K562 (cell line): Measurements from ENCODE around the gene WSCD1. TPM values are rescaled to one million over a fixed set of nuclear protein-coding genes. Genes with fewer than 3 reads are reported as not detected.

Experiments used
- ATAC-seq: fragments of 200-7000 bp; cut with Tn5 transposase; 3 replicates; pipeline ENCODE4 v1.9.1; 2020; ENCODE audit warnings: moderate library complexity
- BruUV-seq: library from RNA; stranded (reverse); fragments of 400-500 nt; replicated peaks from 2 replicates; lab custom pipeline; 2021; lab: Mats Ljungman, UMichigan
- CTCF ChIA-PET: fragments of 300-600 bp; formaldehyde crosslinking; extraction: SDS; loops from one replicate; lab custom pipeline; 2021; ENCODE audit warnings: low intra/inter-chr PET ratio; lab: Yijun Ruan, JAX
- POLR2A ChIA-PET: fragments of 300-600, 350-650 bp; sonication (Branson Sonifier 250); formaldehyde crosslinking; extraction: SDS; loops from one replicate; lab custom pipeline; 2021; ENCODE audit warnings: antibody characterized with exemption, inconsistent platforms; lab: Yijun Ruan, JAX
- DNase-seq, 4 experiments: peaks; one replicate each; pipeline versions ENCODE4 v3.0.0 to v3.0.0-alpha.2; 2011 to 2018; ENCODE audit warnings: low spot score in 3 of 4, mixed read lengths in 3 of 4; ENCODE audit errors: extremely low read depth in 1 of 4
- FAIRE-seq: peaks from 2 replicates; lab custom pipeline; 2011; peaks lifted over from hg19 to GRCh38; lab: Jason Lieb, UNC
- H2AFZ ChIP-seq: 2 replicates; pipeline ENCODE4 v1.6.0; 2011; ENCODE audit warnings: low read depth, low read length, control low read depth, inconsistent platforms
- H3K27ac ChIP-seq: fragments of 200-600 bp; 3 replicates; pipeline ENCODE4 v1.8.0; 2011; ENCODE audit warnings: low read depth, mild to moderate bottlenecking, control low read depth, inconsistent platforms, low read length, moderate library complexity, mixed read lengths; ENCODE audit errors: extremely low read depth
- H3K27me3 ChIP-seq, 2 experiments: fragments of 300-600 bp in 1 of 2; 2 replicates in 1 of 2; 3 replicates in 1 of 2; pipeline versions ENCODE4 v1.6.0 to v1.8.0; 2011; ENCODE audit warnings: inconsistent platforms in 2 of 2, low read length in 2 of 2, mild to moderate bottlenecking in 1 of 2, mixed read lengths in 1 of 2, moderate library complexity in 1 of 2; ENCODE audit not compliant: control insufficient read depth in 2 of 2, insufficient read depth in 2 of 2
- H3K36me3 ChIP-seq: fragments of 300-600 bp; 3 replicates; pipeline ENCODE4 v1.8.0; 2011; ENCODE audit warnings: mild to moderate bottlenecking, low read length, inconsistent platforms; ENCODE audit not compliant: control insufficient read depth, insufficient read depth
- H3K4me1 ChIP-seq, 2 experiments: fragments of 200-600 bp in 1 of 2; replicated peaks in 1 of 2; 2 replicates in 1 of 2; 3 replicates in 1 of 2; pipeline versions ENCODE4 v1.5.1 to v1.8.0; 2011; ENCODE audit warnings: inconsistent platforms in 2 of 2, low read length in 2 of 2, mild to moderate bottlenecking in 1 of 2, mixed read lengths in 1 of 2, moderate library complexity in 1 of 2; ENCODE audit not compliant: control insufficient read depth in 2 of 2, insufficient read depth in 2 of 2
- H3K4me2 ChIP-seq: 2 replicates; pipeline ENCODE4 v1.6.1; 2011; ENCODE audit warnings: low read length, control low read depth, inconsistent platforms, mixed read lengths; ENCODE audit not compliant: insufficient read depth
- H3K4me3 ChIP-seq: fragments of 200-600 bp; sonication (generic), shearing (Covaris generic); 2 replicates; pipeline ENCODE4 v1.5.1; 2016; ENCODE audit warnings: control low read depth, inconsistent platforms
- H3K79me2 ChIP-seq: fragments of 200-600 bp; 3 replicates; pipeline ENCODE4 v1.8.0; 2011; ENCODE audit warnings: low read length, inconsistent platforms; ENCODE audit not compliant: control insufficient read depth, insufficient read depth
- H3K9ac ChIP-seq, 2 experiments: 2 replicates each; pipeline versions ENCODE4 v1.6.0 to v1.6.1; 2011; ENCODE audit warnings: low read depth in 2 of 2, low read length in 2 of 2, control low read depth in 1 of 2, inconsistent platforms in 1 of 2, mild to moderate bottlenecking in 1 of 2, mixed read lengths in 1 of 2; ENCODE audit not compliant: insufficient read depth in 1 of 2
- H3K9me1 ChIP-seq: one replicate; pipeline ENCODE4 v1.6.0; 2011; ENCODE audit warnings: inconsistent platforms, mild to moderate bottlenecking, low read length, moderate library complexity; ENCODE audit not compliant: control insufficient read depth, insufficient read depth
- H3K9me3 ChIP-seq: replicated peaks from 2 replicates; pipeline ENCODE4 v1.5.1; 2011; ENCODE audit warnings: low read depth, low read length, inconsistent platforms; ENCODE audit not compliant: control insufficient read depth, insufficient read depth
- H4K20me1 ChIP-seq: replicated peaks from 2 replicates; pipeline ENCODE4 v1.6.1; 2011; ENCODE audit warnings: low read length, inconsistent platforms, mixed read lengths; ENCODE audit not compliant: control insufficient read depth, insufficient read depth
- ZNF407 ChIP-seq: fragments of 450-650 bp; IDR thresholded peaks from 2 replicates; pipeline ENCODE4 v1.6.1; 2016; ENCODE audit warnings: low read depth
- WGBS: fragments of 100-300 bp; shearing (Covaris generic); methylation state at CpG from one replicate; pipeline ENCODE4 v1.1.6; 2016; ENCODE audit warnings: low coverage, mixed read lengths; ENCODE audit not compliant: insufficient coverage; ENCODE audit errors: missing lambda C conversion rate; 5-methylcytosine and 5-hydroxymethylcytosine counted together
- in situ Hi-C: fragments of 300-500 bp; cut with MboI; formaldehyde crosslinking; loops from 4 replicates; pipeline ENCODE4 v1.15.0; 2018; ENCODE audit warnings: inconsistent platforms, mixed read lengths
- intact Hi-C: fragments of 100-400 bp; cut with micrococcal nuclease; formaldehyde crosslinking; loops from 2 replicates; pipeline ENCODE4 v1.14.2; 2022
- polyA plus RNA-seq, 8 experiments: library from polyadenylated mRNA; depleted of rRNA in 4 of 8; stranded (reverse) in 5 of 8; unstranded in 3 of 8; fragments of >200 nt; fragmentation: Nextera tagmentation in 2 of 8; fragmentation: Illumina TruSeq in 1 of 8; extraction: Ambion mirVana in 2 of 8; extraction: Trizol in 1 of 8; gene quantifications; 2 replicates each; pipeline versions ENCODE4 v1.2.1 to v1.2.3, GENCODE V29; 2011 to 2014; ENCODE audit warnings: inconsistent platforms in 1 of 8, missing spikeins in 1 of 8
- total RNA-seq, 7 experiments: library from RNA; depleted of rRNA in 6 of 7; stranded (reverse); fragments of >200 nt in 6 of 7; fragmentation: Illumina TruSeq in 2 of 7; extraction: Trizol in 2 of 7; gene quantifications; 2 replicates each; pipeline versions ENCODE4 v1.2.1 to v1.2.3, GENCODE V29; 2011 to 2021; ENCODE audit warnings: low replicate concordance in 1 of 7

Gene WSCD1
- total and polyA plus RNA-seq, 9 of the 15 experiments (the other 6 are each of a cell fraction or from before 2014, with no cell fraction given) = not detected

DNA sequence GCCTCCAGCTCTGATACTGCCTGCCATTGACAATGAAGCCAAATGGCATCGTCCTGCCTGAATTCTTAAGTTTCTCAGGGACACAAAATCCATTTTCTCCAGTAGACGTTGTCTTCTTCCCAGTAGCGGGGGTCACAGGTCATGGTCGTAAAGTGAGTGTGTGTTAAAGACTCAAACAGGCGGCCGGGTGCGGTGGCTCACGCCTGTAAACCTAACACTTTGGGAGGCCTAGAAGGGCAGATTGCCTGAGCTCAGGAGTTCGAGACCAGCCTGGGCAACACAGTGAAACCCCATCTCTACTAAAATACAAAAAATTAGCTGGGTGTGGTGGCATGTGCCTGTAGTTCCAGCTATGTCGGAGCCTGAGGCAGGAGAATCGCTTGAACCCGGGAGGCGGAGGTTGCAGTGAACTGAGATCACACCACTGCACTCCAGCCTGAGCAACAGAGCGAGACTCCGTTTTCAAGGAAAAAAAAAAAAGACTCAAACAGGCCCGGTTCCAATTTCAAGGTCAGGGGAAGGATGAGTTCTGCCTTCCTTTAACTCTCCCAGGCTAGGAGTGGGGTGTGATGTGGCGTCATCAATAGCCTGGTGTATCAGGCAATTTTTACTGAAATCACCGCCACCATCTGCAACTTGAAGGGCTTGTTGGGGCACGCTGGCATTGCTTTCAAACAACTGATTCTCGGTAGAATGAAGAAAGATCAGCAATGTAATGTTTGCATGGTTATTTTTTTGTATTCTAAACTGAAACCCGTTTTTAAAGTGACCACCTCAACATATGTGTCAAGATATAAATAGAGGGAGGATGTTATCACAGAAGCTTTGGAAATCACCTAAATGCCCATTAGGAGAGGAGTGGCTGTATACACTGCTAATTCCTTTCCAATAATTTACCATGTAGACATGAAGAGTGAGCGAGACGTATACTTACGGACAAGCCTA is 91.0 kb downstream of the WSCD1 start:
- no peak overlapping the region for H2AFZ ChIP-seq
- no TSS peak for BruUV-seq
- ATAC-seq (no peak), FAIRE-seq (no peak), DNase-seq (no peak)
- H3K4me1 ChIP-seq = no peaks in the 10 kb centered on the region
- ChIA-PET CTCF (interaction anchor here (0.5 kb wide), 1 partner anchor 876 kb away, joined by 4 read pairs; no protein-coding TSS in a partner anchor), POLR2A (no interaction called here)
- no peak overlapping the region for H3K9ac ChIP-seq
- in situ Hi-C loops (no loop called here), intact Hi-C loops (no loop called here)
- peaks cover 2 to 29% of the 10 kb centered on the region in 2 experiments; a peak in 3 of 5 replicates for H3K27me3 ChIP-seq
- H3K79me2 ChIP-seq = no peaks in the 10 kb centered on the region
- WGBS = 0% methylated on average over 17 of the region's 24 CpGs
- H3K27ac ChIP-seq = no peak overlapping the region
- no peak overlapping the region for H3K4me3 ChIP-seq
- no peaks in the 10 kb centered on the region for H3K9me1 ChIP-seq
- H3K4me2 ChIP-seq = no peak overlapping the region
- no peaks in the 10 kb centered on the region for H3K36me3 ChIP-seq
- H4K20me1 ChIP-seq = no peaks in the 10 kb centered on the region
- H3K9me3 ChIP-seq = no peaks in the 10 kb centered on the region
- TF ChIP-seq ZNF407 = no peak
